Fibroblast of lung (primary cell): ENCODE measurements around the gene ZBTB45.

Experiments
- CTCF ChIP-seq, 2 donors: IDR thresholded peaks in 1 of 2; conservative IDR thresholded peaks in 1 of 2; 1 replicate in 1 of 2; 2 replicates in 1 of 2; pipeline ENCODE4 v1.5.1; 2011 to 2012; ENCODE audit warnings: low read length in 2 of 2, control low read depth in 1 of 2, inconsistent platforms in 1 of 2, low read depth in 1 of 2, mild to moderate bottlenecking in 1 of 2
- EZH2 ChIP-seq: IDR thresholded peaks from 2 replicates; pipeline ENCODE4 v1.5.1; 2012; ENCODE audit warnings: low read length, control low read depth, mild to moderate bottlenecking; ENCODE audit errors: missing control alignments

- no peak for TF ChIP-seq CTCF (conservative IDR thresholded peaks at IDR 0.05 in 1 of 2, IDR thresholded peaks at IDR 0.05 in 1 of 2; ENCODE audit: low read depth in 1 of 2, low read length in 2 of 2)
- no peak for TF ChIP-seq EZH2
Measured at GRCh38 chr19:58531034-58531840, 11.6 kb upstream of the ZBTB45 start.
